H1 (cell line): Measurements from ENCODE around the gene RSKR. TPM values are rescaled to one million over a fixed set of nuclear protein-coding genes. Genes with fewer than 3 reads are reported as not detected.
A peak's percentile ranks its signal among the peaks of the same experiment; 100 is the strongest.

Source experiments
- CTCF ChIA-PET: fragments of 300-600 bp; sonication (Branson Sonifier 250); formaldehyde crosslinking; loops from one replicate; lab custom pipeline; 2021; ENCODE audit not compliant: partially characterized antibody; lab: Charles Lee
- POLR2A ChIA-PET: fragments of 300-600 bp; sonication (Branson Sonifier 250); formaldehyde crosslinking; loops from one replicate; lab custom pipeline; 2021; ENCODE audit warnings: inconsistent platforms; ENCODE audit not compliant: partially characterized antibody; lab: Charles Lee
- DNase-seq, 2 experiments: peaks; one replicate each; pipeline versions ENCODE4 v3.0.0 to v3.0.0-alpha.2; 2010 to 2022; ENCODE audit warnings: low spot score in 2 of 2, low read depth in 1 of 2, mixed read lengths in 1 of 2
- FAIRE-seq: peaks from 2 replicates; lab custom pipeline; 2011; peaks lifted over from hg19 to GRCh38; lab: Jason Lieb, UNC
- H2AFZ ChIP-seq: 2 replicates; pipeline ENCODE4 v1.8.1; 2012; ENCODE audit warnings: low read length, inconsistent platforms
- H2AK5ac ChIP-seq: 2 replicates; pipeline ENCODE4 v1.6.1; 2013; ENCODE audit warnings: low read depth, low read length
- H2BK120ac ChIP-seq: replicated peaks from 2 replicates; pipeline ENCODE3; 2013; ENCODE audit warnings: low read depth, low read length, inconsistent platforms
- H2BK12ac ChIP-seq: 2 replicates; pipeline ENCODE4 v1.6.1; 2013; ENCODE audit warnings: low read depth, low read length
- H2BK15ac ChIP-seq: 2 replicates; pipeline ENCODE4 v1.6.1; 2013; ENCODE audit warnings: low read length
- H2BK20ac ChIP-seq: 2 replicates; pipeline ENCODE4 v1.6.1; 2013; ENCODE audit warnings: low read length
- H2BK5ac ChIP-seq: 2 replicates; pipeline ENCODE4 v1.6.1; 2013; ENCODE audit warnings: low read depth, low read length
- H3K14ac ChIP-seq: 2 replicates; pipeline ENCODE4 v1.6.1; 2013; ENCODE audit warnings: inconsistent platforms; ENCODE audit not compliant: insufficient read length
- H3K18ac ChIP-seq: 2 replicates; pipeline ENCODE4 v1.6.1; 2013; ENCODE audit warnings: low read length; ENCODE audit errors: extremely low read depth
- H3K23ac ChIP-seq: 2 replicates; pipeline ENCODE4 v1.6.1; 2013; ENCODE audit warnings: inconsistent platforms; ENCODE audit not compliant: insufficient read length
- H3K23me2 ChIP-seq: 2 replicates; pipeline ENCODE4 v1.6.1; 2013; ENCODE audit warnings: low read depth, low read length
- H3K27ac ChIP-seq: 2 replicates; pipeline ENCODE4 v1.6.1; 2011; ENCODE audit warnings: low read depth, low read length, inconsistent platforms
- H3K27me3 ChIP-seq, 4 experiments: replicated peaks in 1 of 4; 1 replicate in 1 of 4; 2 replicates in 3 of 4; pipeline versions ENCODE4 v1.6.1 to v1.8.1; 2011 to 2013; ENCODE audit warnings: low read length in 3 of 4, mild to moderate bottlenecking in 3 of 4, inconsistent platforms in 2 of 4, mixed read lengths in 2 of 4, moderate library complexity in 1 of 4; ENCODE audit not compliant: control insufficient read depth in 3 of 4, insufficient read depth in 3 of 4; ENCODE audit errors: extremely low read depth in 1 of 4
- H3K36me3 ChIP-seq, 4 experiments: 2 replicates each; pipeline versions ENCODE4 v1.6.1 to v1.8.1; 2011 to 2013; ENCODE audit warnings: mild to moderate bottlenecking in 4 of 4, low read length in 3 of 4, moderate library complexity in 2 of 4, control low read depth in 1 of 4, inconsistent platforms in 1 of 4; ENCODE audit not compliant: insufficient read depth in 4 of 4, control insufficient read depth in 2 of 4
- H3K4ac ChIP-seq: replicated peaks from 2 replicates; pipeline ENCODE3; 2013; ENCODE audit warnings: low read length, low read depth, mixed read lengths, inconsistent platforms; ENCODE audit not compliant: insufficient read length
- H3K4me1 ChIP-seq, 4 experiments: replicated peaks in 1 of 4; 1 replicate in 1 of 4; 2 replicates in 3 of 4; pipeline versions ENCODE4 v1.6.1 to v1.8.1; 2011 to 2013; ENCODE audit warnings: low read length in 3 of 4, inconsistent platforms in 2 of 4, mixed read lengths in 1 of 4; ENCODE audit not compliant: insufficient read depth in 4 of 4, control insufficient read depth in 3 of 4
- H3K4me2 ChIP-seq, 2 experiments: 2 replicates each; pipeline versions ENCODE4 v1.6.1 to v1.8.1; 2011 to 2013; ENCODE audit warnings: low read depth in 2 of 2, low read length in 2 of 2, control low read depth in 1 of 2, inconsistent platforms in 1 of 2, mild to moderate bottlenecking in 1 of 2; ENCODE audit not compliant: insufficient read depth in 1 of 2
- H3K4me3 ChIP-seq, 4 experiments: fragments of 200-600, 300-600 bp in 1 of 4; sonication (generic), shearing (Covaris generic), sonication (Bioruptor Twin) in 1 of 4; 2 replicates each; pipeline versions ENCODE4 v1.5.1 to v1.8.1; 2011 to 2016; ENCODE audit warnings: low read length in 4 of 4, low read depth in 3 of 4, control low read depth in 2 of 4, inconsistent platforms in 2 of 4, mild to moderate bottlenecking in 2 of 4, mixed read lengths in 1 of 4, moderate library complexity in 1 of 4; ENCODE audit not compliant: insufficient read depth in 2 of 4; ENCODE audit errors: extremely low read depth in 1 of 4
- H3K56ac ChIP-seq: replicated peaks from 2 replicates; pipeline ENCODE3; 2013; ENCODE audit warnings: low read depth, mild to moderate bottlenecking, mixed read lengths, low read length, inconsistent platforms; ENCODE audit not compliant: insufficient read length
- H3K79me1 ChIP-seq: 2 replicates; pipeline ENCODE4 v1.6.1; 2013; ENCODE audit warnings: low read depth, low read length, control low read depth
- H3K79me2 ChIP-seq, 2 experiments: 2 replicates each; pipeline versions ENCODE4 v1.6.1 to v1.8.1; 2012 to 2013; ENCODE audit warnings: low read length in 2 of 2, mild to moderate bottlenecking in 2 of 2, inconsistent platforms in 1 of 2; ENCODE audit not compliant: insufficient read depth in 2 of 2, control insufficient read depth in 1 of 2
- H3K9ac ChIP-seq, 4 experiments: replicated peaks in 1 of 4; 1 replicate in 1 of 4; 2 replicates in 3 of 4; pipeline versions ENCODE4 v1.6.1 to v1.8.1; 2011 to 2013; ENCODE audit warnings: low read depth in 3 of 4, low read length in 3 of 4, control low read depth in 2 of 4, mild to moderate bottlenecking in 2 of 4, moderate library complexity in 2 of 4, inconsistent platforms in 1 of 4; ENCODE audit errors: extremely low read depth in 1 of 4
- H3K9me3 ChIP-seq, 2 experiments: 2 replicates each; pipeline versions ENCODE4 v1.6.1 to v1.8.1; 2012 to 2013; ENCODE audit warnings: mild to moderate bottlenecking in 2 of 2, moderate library complexity in 2 of 2, control low read depth in 1 of 2, inconsistent platforms in 1 of 2, low read depth in 1 of 2, low read length in 1 of 2, mixed read lengths in 1 of 2; ENCODE audit not compliant: insufficient read depth in 2 of 2
- H4K20me1 ChIP-seq, 2 experiments: replicated peaks in 1 of 2; 2 replicates each; pipeline versions ENCODE3 to v1.8.1; 2011 to 2013; ENCODE audit warnings: inconsistent platforms in 2 of 2, low read length in 2 of 2, mild to moderate bottlenecking in 1 of 2; ENCODE audit not compliant: insufficient read depth in 2 of 2, control insufficient read depth in 1 of 2
- H4K5ac ChIP-seq: 2 replicates; pipeline ENCODE4 v1.6.1; 2013; ENCODE audit warnings: low read length, low read depth, mixed read lengths, inconsistent platforms; ENCODE audit not compliant: insufficient read length
- H4K8ac ChIP-seq: 2 replicates; pipeline ENCODE4 v1.8.0; 2013; ENCODE audit warnings: mild to moderate bottlenecking, moderate library complexity, low read length, inconsistent platforms; ENCODE audit not compliant: insufficient read depth; ENCODE audit errors: extremely low read depth
- H4K91ac ChIP-seq: replicated peaks from 2 replicates; pipeline ENCODE3; 2013; ENCODE audit warnings: low read length, mixed read lengths, inconsistent platforms; ENCODE audit not compliant: insufficient read length
- ASH2L ChIP-seq: fragments of 200-600, 300-600 bp; sonication (generic); IDR thresholded peaks from one replicate; pipeline ENCODE4 v1.7.1; 2017; ENCODE audit warnings: low read length
- BACH1 ChIP-seq: IDR thresholded peaks from 2 replicates; pipeline ENCODE4 v1.6.1; 2012; ENCODE audit warnings: low read length, improper control_type of control experiment
- CREB1 ChIP-seq: IDR thresholded peaks from 2 replicates; pipeline ENCODE4 v1.6.1; 2012; ENCODE audit warnings: inconsistent platforms
- GTF2F1 ChIP-seq: IDR thresholded peaks from 2 replicates; pipeline ENCODE4 v1.6.1; 2012; ENCODE audit warnings: low read depth, low read length, improper control_type of control experiment, borderline replicate concordance
- HDAC2 ChIP-seq, 2 experiments: fragments of 300-600 bp in 1 of 2; sonication (generic) in 1 of 2; IDR thresholded peaks; 2 replicates each; pipeline ENCODE4 v1.6.1; 2011 to 2012; ENCODE audit warnings: low read depth in 2 of 2, low read length in 2 of 2, mild to moderate bottlenecking in 2 of 2, moderate library complexity in 2 of 2, borderline replicate concordance in 1 of 2, inconsistent platforms in 1 of 2
- JUN ChIP-seq: IDR thresholded peaks from 2 replicates; pipeline ENCODE4 v1.6.1; 2011; ENCODE audit warnings: low read depth, mild to moderate bottlenecking, improper control_type of control experiment, low read length
- JUND ChIP-seq: IDR thresholded peaks from 2 replicates; pipeline ENCODE4 v1.6.1; 2011; ENCODE audit warnings: mild to moderate bottlenecking, improper control_type of control experiment, low read length
- NRF1 ChIP-seq: IDR thresholded peaks from 2 replicates; pipeline ENCODE4 v1.6.1; 2011; ENCODE audit warnings: mild to moderate bottlenecking, low read depth, low read length, improper control_type of control experiment
- PHF8 ChIP-seq: fragments of 200-600 bp; sonication (generic); conservative IDR thresholded peaks from 2 replicates; pipeline ENCODE4 v1.7.1; 2012; ENCODE audit warnings: low read depth, mild to moderate bottlenecking, inconsistent platforms, low read length, moderate library complexity
- POU5F1 ChIP-seq: IDR thresholded peaks from 2 replicates; pipeline ENCODE4 v1.6.1; 2011; ENCODE audit warnings: low read depth, mild to moderate bottlenecking, low read length, moderate library complexity
- RBBP5 ChIP-seq: IDR thresholded peaks from 2 replicates; pipeline ENCODE4 v1.7.1; 2012; ENCODE audit warnings: low read depth, mild to moderate bottlenecking, inconsistent platforms, low read length, moderate library complexity, borderline replicate concordance
- RNF2 ChIP-seq: fragments of 200-900, 300-1000 bp; sonication (generic); IDR thresholded peaks from 2 replicates; pipeline ENCODE4 v1.7.1; 2016; ENCODE audit warnings: borderline replicate concordance, low read depth, mild to moderate bottlenecking, antibody characterized with exemption, low read length; ENCODE audit not compliant: poor library complexity, severe bottlenecking; ENCODE audit errors: missing control alignments
- WGBS, 2 experiments: shearing (Covaris generic) in 1 of 2; methylation state at CpG; one replicate each; pipeline versions ENCODE4 v1.1.6 to v1.1.7; 2013 to 2015; ENCODE audit warnings: low lambda C conversion rate in 2 of 2, mixed read lengths in 2 of 2, inconsistent platforms in 1 of 2, low coverage in 1 of 2, missing lambda C conversion rate in 1 of 2; ENCODE audit not compliant: insufficient replicate concordance in 2 of 2, insufficient coverage in 1 of 2, insufficient read length in 1 of 2; ENCODE audit errors: extremely low coverage in 1 of 2, missing lambda C conversion rate in 1 of 2; 5-methylcytosine and 5-hydroxymethylcytosine counted together
- polyA plus RNA-seq, 7 experiments: library from polyadenylated mRNA; depleted of rRNA in 3 of 7; stranded (reverse) in 5 of 7; unstranded in 2 of 7; fragments of >200 nt in 5 of 7; fragments of 200-250 nt in 2 of 7; gene quantifications; 1 replicate in 5 of 7; 2 replicates in 1 of 7; 4 replicates in 1 of 7; pipeline versions ENCODE4 v1.2.1 to v1.2.3, GENCODE V29; 2011 to 2013; ENCODE audit warnings: missing spikeins in 2 of 7, mixed read lengths in 2 of 7
- total RNA-seq: library from RNA; stranded (reverse); fragmentation: NEBNext Ultra II Directional; extraction: Animal tissue kit (Norgen Biotek cat#: 25700); gene quantifications from 2 replicates; pipeline ENCODE4 v1.2.1, GENCODE V29; 2021

The RSKR gene
- total and polyA plus RNA-seq, 2 of the 8 experiments (the other 6 are each of a cell fraction or from before 2014, with no cell fraction given) = 24.1 to 28.5 TPM

DNA sequence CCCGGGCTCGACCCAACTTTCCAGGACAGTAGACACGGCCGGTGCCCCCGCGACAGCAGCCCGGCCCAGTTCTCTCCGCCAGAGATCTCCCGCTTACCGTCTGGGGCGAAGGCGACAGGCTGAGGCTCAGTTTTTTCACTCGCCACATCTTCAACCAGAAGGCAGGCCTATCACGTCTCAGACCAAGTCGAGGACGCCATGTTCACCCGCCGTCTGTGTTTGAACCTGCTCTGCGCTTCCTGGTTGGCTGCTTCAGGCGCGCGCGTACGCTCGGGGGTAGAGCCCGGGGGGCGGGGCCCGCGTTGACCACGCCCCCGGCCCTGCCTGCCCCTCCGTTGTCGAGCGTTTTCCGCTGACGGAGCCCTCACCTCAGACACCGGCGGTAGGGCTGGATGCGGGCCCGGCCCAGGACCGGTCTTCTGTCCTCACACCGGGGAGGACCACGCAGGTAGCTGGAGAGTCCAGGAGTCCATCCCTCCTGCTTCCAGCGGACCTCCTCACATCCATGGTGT, 15.1 kb downstream of the RSKR start, which contains the start of gene SPAG5:
SPAG5 (minus strand) TSS at position 227 of the 512 bp plus-strand sequence; CDS start at position 148, 79 bp downstream.
- H3K18ac ChIP-seq = peak within 1 kb of the TSS; percentile 72
- H4K8ac ChIP-seq = peak within 1 kb of the TSS; percentile 94
- peak within 1 kb of the TSS; percentile 70 to 94 (median 88) for H3K9ac ChIP-seq
- H3K23me2 ChIP-seq = peaks cover 9% of the 10 kb centered on the region; the same call in 1 of the 2 replicates
- peaks cover 0 to 4% (median 0%) of the 10 kb centered on the region in 4 experiments; a peak in 2 of 7 replicates for H3K4me1 ChIP-seq
- H3K36me3 ChIP-seq = peaks cover 0 to 6% (median 2%) of the 10 kb centered on the region in 4 experiments; a peak in 3 of 8 replicates
- POLR2A ChIA-PET = interaction anchor here (0.5 to 7.5 kb wide), 25 partner anchors 8 to 1039 kb away, joined by 3 to 83 read pairs (median 4); partner anchors contain the start of genes ALDOC, PIGS, PROCA1 and RSKR
- peak within 1 kb of the TSS; percentile 60 for H2AFZ ChIP-seq
- H3K4ac ChIP-seq = peak within 1 kb of the TSS; percentile 81
- peak within 1 kb of the TSS; percentile 67 for H4K5ac ChIP-seq
- 1% methylated on average over 30 of the region's 44 CpGs; no CpG with 5 or more reads in 1 of the 2 experiments for WGBS, 2 experiments
- peak within 1 kb of the TSS; percentile 91 for H3K56ac ChIP-seq
- H3K4me2 ChIP-seq = peak within 1 kb of the TSS; percentile 86 to 96
- peak within 1 kb of the TSS; percentile 78 to 93 (median 92) for H3K4me3 ChIP-seq
- no peaks in the 10 kb centered on the region for H3K9me3 ChIP-seq
- no peaks in the 10 kb centered on the region; a peak in 1 of 7 replicates for H3K27me3 ChIP-seq
- H2AK5ac ChIP-seq = no peak within 1 kb of the TSS
- H3K79me2 ChIP-seq = peaks cover 0 to 16% of the 10 kb centered on the region in 2 experiments; a peak in 2 of 4 replicates
- no peaks in the 10 kb centered on the region for H4K20me1 ChIP-seq
- no peak within 1 kb of the TSS for H3K14ac ChIP-seq
- peak within 1 kb of the TSS; percentile 93 for H3K27ac ChIP-seq
- H2BK15ac ChIP-seq = no peak within 1 kb of the TSS
- H2BK20ac ChIP-seq = no peak within 1 kb of the TSS
- CTCF ChIA-PET = interaction anchor here (1.0 to 5.6 kb wide), 5 partner anchors 14 to 46 kb away, joined by 4 to 45 read pairs (median 4); partner anchors contain the start of genes BLTP2, PIGS and RSKR
- DNase-seq (peak; percentile 81 to 96), FAIRE-seq (no peak)
- no peak within 1 kb of the TSS for H2BK12ac ChIP-seq
- H4K91ac ChIP-seq = peak within 1 kb of the TSS; percentile 89
- no peaks in the 10 kb centered on the region; the same call in 1 of the 2 replicates for H3K79me1 ChIP-seq
- H3K23ac ChIP-seq = no peak within 1 kb of the TSS
- peak within 1 kb of the TSS; percentile 76 for H2BK5ac ChIP-seq
- no peak within 1 kb of the TSS for H2BK120ac ChIP-seq
- TF ChIP-seq ASH2L (peak; percentile 80), PHF8 (peak; percentile 92; the same call in 1 of the 2 replicates), POU5F1 (no peak), HDAC2 (IDR thresholded peaks at IDR 0.05; ENCODE audit: borderline replicate concordance in 1 of 2, low read depth in 2 of 2, low read length in 2 of 2) (no peak), NRF1 (no peak), CREB1 (peak; percentile 72), JUN (no peak), RBBP5 (peak; percentile 44; the same call in 1 of the 2 replicates), BACH1 (no peak), JUND (no peak), RNF2 (no peak), GTF2F1 (no peak)
